Prostate gland (tissue), 2 donors: ENCODE measurements around the gene ATRAID.

ENCODE experiments used
- POLR2A ChIP-seq: fragments of 450-650 bp; IDR thresholded peaks from one replicate; pipeline ENCODE4 v1.6.1; 2016; ENCODE audit warnings: antibody characterized with exemption, mild to moderate bottlenecking
- POLR2AphosphoS5 ChIP-seq: sonication (generic); formaldehyde crosslinking; IDR thresholded peaks from one replicate; pipeline ENCODE4 v1.6.1; 2017; ENCODE audit warnings: antibody characterized with exemption
- TF ChIP-seq, protein P1 (sequence below), 4 experiments: fragments of 200-600 bp in 2 of 4; fragments of 450-650 bp in 2 of 4; sonication (generic) in 2 of 4; IDR thresholded peaks; 1 replicate in 3 of 4; 2 replicates in 1 of 4; pipeline ENCODE4 v1.5.1; 2016 to 2019; ENCODE audit warnings: antibody characterized with exemption in 4 of 4, mild to moderate bottlenecking in 2 of 4, moderate library complexity in 2 of 4

- TF ChIP-seq POLR2A (no peak), POLR2AphosphoS5 (no peak)
- TF ChIP-seq, protein P1, sequence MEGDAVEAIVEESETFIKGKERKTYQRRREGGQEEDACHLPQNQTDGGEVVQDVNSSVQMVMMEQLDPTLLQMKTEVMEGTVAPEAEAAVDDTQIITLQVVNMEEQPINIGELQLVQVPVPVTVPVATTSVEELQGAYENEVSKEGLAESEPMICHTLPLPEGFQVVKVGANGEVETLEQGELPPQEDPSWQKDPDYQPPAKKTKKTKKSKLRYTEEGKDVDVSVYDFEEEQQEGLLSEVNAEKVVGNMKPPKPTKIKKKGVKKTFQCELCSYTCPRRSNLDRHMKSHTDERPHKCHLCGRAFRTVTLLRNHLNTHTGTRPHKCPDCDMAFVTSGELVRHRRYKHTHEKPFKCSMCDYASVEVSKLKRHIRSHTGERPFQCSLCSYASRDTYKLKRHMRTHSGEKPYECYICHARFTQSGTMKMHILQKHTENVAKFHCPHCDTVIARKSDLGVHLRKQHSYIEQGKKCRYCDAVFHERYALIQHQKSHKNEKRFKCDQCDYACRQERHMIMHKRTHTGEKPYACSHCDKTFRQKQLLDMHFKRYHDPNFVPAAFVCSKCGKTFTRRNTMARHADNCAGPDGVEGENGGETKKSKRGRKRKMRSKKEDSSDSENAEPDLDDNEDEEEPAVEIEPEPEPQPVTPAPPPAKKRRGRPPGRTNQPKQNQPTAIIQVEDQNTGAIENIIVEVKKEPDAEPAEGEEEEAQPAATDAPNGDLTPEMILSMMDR (IDR thresholded peaks at IDR 0.05): no peak
Measured at GRCh38 chr2:27243391-27244130, 31.7 kb downstream of the ATRAID start.
